Type B pancreatic cell (in vitro differentiated cells): ENCODE results near the gene CCDC106. TPM values are rescaled to one million over a fixed set of nuclear protein-coding genes. Genes with fewer than 3 reads are reported as not detected.

Experiments
- DNase-seq: peaks from one replicate; pipeline ENCODE4 v3.0.0; 2021; ENCODE audit warnings: mixed read lengths; ENCODE audit not compliant: unreplicated experiment; ENCODE audit errors: extremely low spot score
- H3K27ac Mint-ChIP-seq: 2 replicates; pipeline ENCODE4 v1.8.0; 2021; ENCODE audit warnings: mild to moderate bottlenecking, mixed read lengths
- H3K27me3 Mint-ChIP-seq: 2 replicates; pipeline ENCODE4 v1.8.0; 2021; ENCODE audit warnings: mixed read lengths
- H3K36me3 Mint-ChIP-seq: 2 replicates; pipeline ENCODE4 v1.8.0; 2021; ENCODE audit warnings: mixed read lengths
- H3K4me1 Mint-ChIP-seq: one replicate; pipeline ENCODE4 v1.8.0; 2021; ENCODE audit warnings: mixed read lengths; ENCODE audit not compliant: unreplicated experiment
- H3K4me3 Mint-ChIP-seq: 2 replicates; pipeline ENCODE4 v1.8.0; 2021; ENCODE audit warnings: mild to moderate bottlenecking, mixed read lengths
- H3K9me3 Mint-ChIP-seq: 2 replicates; pipeline ENCODE4 v1.8.0; 2021; ENCODE audit warnings: mixed read lengths
- total RNA-seq: library from RNA; stranded (reverse); gene quantifications from 2 replicates; pipeline ENCODE4 v1.2.1, GENCODE V29; 2021; ENCODE audit warnings: low replicate concordance
- TF ChIP-seq, protein P1 (sequence below): fragments of 200-600 bp; sonication (generic); conservative IDR thresholded peaks from 2 replicates; pipeline ENCODE4 v1.5.0; 2021; ENCODE audit warnings: antibody characterized with exemption, mild to moderate bottlenecking

CCDC106 gene
- total RNA-seq, 1 donor from 2014 or later, result 18.1 TPM

DNA sequence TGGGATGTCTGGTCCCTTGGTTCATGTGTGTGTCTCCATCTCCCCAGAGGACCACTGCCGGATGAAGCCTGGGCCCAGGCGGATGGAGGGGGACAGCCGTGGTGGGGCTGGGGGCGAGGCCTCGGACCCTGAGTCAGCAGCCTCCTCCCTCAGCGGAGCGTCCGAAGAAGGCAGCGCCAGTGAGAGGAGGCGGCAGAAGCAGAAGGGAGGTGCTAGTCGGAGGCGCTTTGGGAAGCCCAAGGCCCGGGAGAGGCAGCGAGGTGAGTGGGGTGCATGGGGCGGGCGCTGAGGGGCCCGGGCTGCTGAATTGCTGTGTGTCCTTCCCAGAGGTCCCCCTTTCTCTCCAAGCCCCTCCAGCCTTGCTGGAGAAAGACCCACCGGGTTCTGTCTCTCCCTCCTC is 3.2 kb downstream of the CCDC106 start:
- Mint-ChIP-seq H3K27me3 (no peaks in the 10 kb centered on the region), H3K4me3 (peak overlapping the region; percentile 9), H3K9me3 (no peaks in the 10 kb centered on the region), H3K27ac (peak overlapping the region; percentile 58), H3K4me1 (peaks cover 15% of the 10 kb centered on the region), H3K36me3 (peaks cover 7% of the 10 kb centered on the region)
- TF ChIP-seq, protein P1, sequence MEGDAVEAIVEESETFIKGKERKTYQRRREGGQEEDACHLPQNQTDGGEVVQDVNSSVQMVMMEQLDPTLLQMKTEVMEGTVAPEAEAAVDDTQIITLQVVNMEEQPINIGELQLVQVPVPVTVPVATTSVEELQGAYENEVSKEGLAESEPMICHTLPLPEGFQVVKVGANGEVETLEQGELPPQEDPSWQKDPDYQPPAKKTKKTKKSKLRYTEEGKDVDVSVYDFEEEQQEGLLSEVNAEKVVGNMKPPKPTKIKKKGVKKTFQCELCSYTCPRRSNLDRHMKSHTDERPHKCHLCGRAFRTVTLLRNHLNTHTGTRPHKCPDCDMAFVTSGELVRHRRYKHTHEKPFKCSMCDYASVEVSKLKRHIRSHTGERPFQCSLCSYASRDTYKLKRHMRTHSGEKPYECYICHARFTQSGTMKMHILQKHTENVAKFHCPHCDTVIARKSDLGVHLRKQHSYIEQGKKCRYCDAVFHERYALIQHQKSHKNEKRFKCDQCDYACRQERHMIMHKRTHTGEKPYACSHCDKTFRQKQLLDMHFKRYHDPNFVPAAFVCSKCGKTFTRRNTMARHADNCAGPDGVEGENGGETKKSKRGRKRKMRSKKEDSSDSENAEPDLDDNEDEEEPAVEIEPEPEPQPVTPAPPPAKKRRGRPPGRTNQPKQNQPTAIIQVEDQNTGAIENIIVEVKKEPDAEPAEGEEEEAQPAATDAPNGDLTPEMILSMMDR, result no peak
- DNase-seq, result peak; percentile 64

- TF ChIP-seq, protein P1, result no peak
- H3K27ac Mint-ChIP-seq, result no peak overlapping the region
- peaks cover 8% of the 10 kb centered on the region for H3K36me3 Mint-ChIP-seq
- peak overlapping the region; percentile 69 for H3K4me3 Mint-ChIP-seq
- H3K27me3 Mint-ChIP-seq, result no peaks in the 10 kb centered on the region
- H3K9me3 Mint-ChIP-seq, result no peaks in the 10 kb centered on the region
- DNase-seq, result peak; percentile 65
- peaks cover 15% of the 10 kb centered on the region for H3K4me1 Mint-ChIP-seq
These were observed 4.5 kb downstream of the CCDC106 start for GRCh38 chr19:55652311-55653128.

DNA sequence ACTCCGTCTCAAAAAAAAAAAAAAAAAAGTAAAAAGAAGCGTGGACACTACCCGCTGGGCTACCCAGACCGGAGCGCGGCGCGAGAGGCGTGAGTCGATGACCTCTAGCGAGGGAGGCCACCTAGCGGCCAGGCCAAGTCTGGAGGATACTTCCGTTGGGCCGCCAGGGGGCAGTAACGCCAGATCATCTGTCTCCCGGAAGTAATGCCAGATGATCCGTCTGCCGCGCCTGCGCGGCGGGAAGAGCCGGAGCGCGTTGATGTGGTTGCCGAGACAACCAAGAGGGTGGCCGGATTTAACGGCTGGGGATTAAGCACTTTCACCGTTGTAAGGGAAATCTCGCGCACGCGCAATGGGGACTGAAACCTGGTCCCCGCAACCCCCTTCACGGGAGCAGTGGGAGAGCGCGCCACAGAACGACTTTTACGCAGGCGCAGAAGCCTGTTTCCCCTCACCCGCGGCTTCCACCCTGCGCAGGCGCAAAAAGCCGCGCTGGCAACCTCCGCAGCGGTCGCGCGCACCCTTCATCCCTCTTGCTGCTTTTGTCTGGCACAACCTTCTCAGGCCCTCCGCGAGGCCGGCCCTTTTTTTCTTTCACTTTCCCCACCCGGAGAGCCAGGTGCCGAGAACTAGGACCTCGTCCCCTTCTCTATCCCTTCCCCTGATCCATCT is 5.8 kb downstream of the CCDC106 start:
- Mint-ChIP-seq H3K27ac (peak overlapping the region; percentile 99), H3K27me3 (no peaks in the 10 kb centered on the region), H3K9me3 (no peaks in the 10 kb centered on the region), H3K4me3 (peak overlapping the region; percentile 97), H3K36me3 (peaks cover 13% of the 10 kb centered on the region), H3K4me1 (peaks cover 17% of the 10 kb centered on the region)
- TF ChIP-seq, protein P1, result peak; percentile 99
- peak; percentile 99 for DNase-seq

GRCh38 chr19:55654323-55654867 is 6.4 kb downstream of the CCDC106 start:
- TF ChIP-seq, protein P1, result no peak

DNA sequence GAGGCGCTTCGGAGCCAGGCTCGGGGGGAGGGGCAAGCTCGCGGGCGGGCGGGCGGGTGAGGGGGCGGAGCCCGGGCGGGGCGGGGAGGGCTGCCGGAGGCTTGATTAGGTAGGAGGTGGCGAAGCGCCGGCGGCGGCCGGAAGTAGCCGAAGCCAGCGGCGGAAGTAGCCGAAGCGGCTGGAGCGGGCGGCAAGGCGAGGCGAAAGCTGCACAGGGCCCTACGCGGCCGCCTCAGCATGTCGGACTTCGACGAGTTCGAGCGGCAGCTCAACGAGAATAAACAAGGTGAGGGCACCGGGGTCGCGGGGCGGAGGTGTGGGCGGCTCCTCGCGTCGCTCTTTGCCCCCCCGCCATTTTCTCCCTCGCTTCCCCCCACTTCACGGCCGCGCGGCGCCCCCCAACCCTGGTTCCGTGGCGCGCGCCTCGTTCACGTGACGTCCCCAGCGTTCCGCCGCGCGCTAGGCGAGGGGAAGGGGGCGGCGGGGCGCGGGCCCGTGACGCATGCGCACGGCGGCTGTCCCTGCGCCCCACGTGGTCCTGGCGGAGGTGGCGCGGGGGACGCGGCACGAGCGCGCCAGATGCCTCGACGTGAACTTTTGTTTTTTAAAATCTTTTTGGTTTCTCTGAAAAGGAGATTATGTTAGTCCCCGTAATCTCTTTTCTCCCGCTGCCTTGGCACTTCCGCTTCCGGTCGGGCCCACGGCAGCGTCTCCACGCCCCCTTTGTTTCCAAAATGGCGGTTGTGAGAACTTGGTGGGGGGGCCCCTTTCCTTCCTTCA is 7.0 kb downstream of the CCDC106 start, which contains the start of gene U2AF2:
Gene U2AF2 (plus strand): TSS at position 168 of the 780 bp plus-strand sequence. CDS start 70 bp downstream, at position 238.
- Mint-ChIP-seq H3K4me1 (peaks cover 17% of the 10 kb centered on the region), H3K36me3 (peaks cover 13% of the 10 kb centered on the region), H3K4me3 (peak within 1 kb of the TSS; percentile 97), H3K27ac (peak within 1 kb of the TSS; percentile 99), H3K9me3 (no peaks in the 10 kb centered on the region), H3K27me3 (no peaks in the 10 kb centered on the region)
- TF ChIP-seq, protein P1, result no peak
- peak; percentile 97 for DNase-seq

More at GRCh38 chr19:55654323-55654867, 6.4 kb downstream of the CCDC106 start:
- Mint-ChIP-seq H3K27ac (peak overlapping the region; percentile 99), H3K9me3 (no peaks in the 10 kb centered on the region), H3K4me1 (peaks cover 17% of the 10 kb centered on the region), H3K27me3 (no peaks in the 10 kb centered on the region), H3K36me3 (peaks cover 13% of the 10 kb centered on the region), H3K4me3 (peak overlapping the region; percentile 97)
- peak; percentile 98 for DNase-seq
